ENCODE data around the gene NDUFB1.

NDUFB1 gene

GRCh38 chr14:92121670-92122350 is at the start of gene NDUFB1, which contains the start of gene CPSF2:
Gene NDUFB1, minus strand, starts transcription at chr14:92121706. Its CDS starts 4,069 bp downstream, at chr14:92117637.
Gene CPSF2, plus strand, starts transcription at chr14:92121969. Its CDS starts 9,016 bp downstream, at chr14:92130985.
- H3K4me3 ChIP-seq (ENCODE audit: low read depth, low read length): peak within 1 kb of the TSS; percentile 69
- DNase-seq (ENCODE audit: low read depth): peak; percentile 92
- TF ChIP-seq, protein P1, sequence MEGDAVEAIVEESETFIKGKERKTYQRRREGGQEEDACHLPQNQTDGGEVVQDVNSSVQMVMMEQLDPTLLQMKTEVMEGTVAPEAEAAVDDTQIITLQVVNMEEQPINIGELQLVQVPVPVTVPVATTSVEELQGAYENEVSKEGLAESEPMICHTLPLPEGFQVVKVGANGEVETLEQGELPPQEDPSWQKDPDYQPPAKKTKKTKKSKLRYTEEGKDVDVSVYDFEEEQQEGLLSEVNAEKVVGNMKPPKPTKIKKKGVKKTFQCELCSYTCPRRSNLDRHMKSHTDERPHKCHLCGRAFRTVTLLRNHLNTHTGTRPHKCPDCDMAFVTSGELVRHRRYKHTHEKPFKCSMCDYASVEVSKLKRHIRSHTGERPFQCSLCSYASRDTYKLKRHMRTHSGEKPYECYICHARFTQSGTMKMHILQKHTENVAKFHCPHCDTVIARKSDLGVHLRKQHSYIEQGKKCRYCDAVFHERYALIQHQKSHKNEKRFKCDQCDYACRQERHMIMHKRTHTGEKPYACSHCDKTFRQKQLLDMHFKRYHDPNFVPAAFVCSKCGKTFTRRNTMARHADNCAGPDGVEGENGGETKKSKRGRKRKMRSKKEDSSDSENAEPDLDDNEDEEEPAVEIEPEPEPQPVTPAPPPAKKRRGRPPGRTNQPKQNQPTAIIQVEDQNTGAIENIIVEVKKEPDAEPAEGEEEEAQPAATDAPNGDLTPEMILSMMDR (IDR thresholded peaks at IDR 0.05; ENCODE audit: insufficient read depth, low read depth, low read length, missing control alignments): no peak

DNA sequence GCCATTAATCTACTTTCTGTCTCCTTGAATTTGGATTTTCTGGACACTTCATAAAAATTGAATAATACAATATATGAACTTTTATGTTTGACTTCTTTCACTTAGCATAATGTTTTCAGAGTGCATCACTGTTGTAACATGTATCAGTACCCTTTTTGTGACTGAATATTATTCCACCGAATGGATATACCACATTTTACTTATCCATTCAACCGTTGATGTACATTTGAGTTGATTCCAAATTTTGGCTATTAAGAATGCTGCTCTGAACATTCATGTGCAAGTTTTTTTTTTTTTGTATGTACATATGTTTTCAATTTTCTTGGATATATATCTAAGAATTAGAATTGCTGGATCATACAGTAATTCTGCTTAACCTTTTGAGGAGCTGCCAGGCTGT is 43.5 kb upstream of the NDUFB1 start:
- DNase-seq (ENCODE audit: low read depth): no peak
- TF ChIP-seq, protein P1 (IDR thresholded peaks at IDR 0.05; ENCODE audit: insufficient read depth, low read depth, low read length, missing control alignments): no peak

GRCh38 chr14:92161521-92161920 is 40.0 kb upstream of the NDUFB1 start:
- H3K4me3 ChIP-seq (ENCODE audit: low read depth, low read length): no peak overlapping the region
- no peak for DNase-seq (ENCODE audit: low read depth)
- TF ChIP-seq, protein P1 (IDR thresholded peaks at IDR 0.05; ENCODE audit: insufficient read depth, low read depth, low read length, missing control alignments): no peak

More for the DNA sequence above, 43.5 kb upstream of the NDUFB1 start:
- no peak overlapping the region for H3K4me3 ChIP-seq (ENCODE audit: low read depth, low read length)

- no peak for DNase-seq (ENCODE audit: low read depth)
- no peak overlapping the region for H3K4me3 ChIP-seq (ENCODE audit: low read depth, low read length)
- TF ChIP-seq, protein P1 (IDR thresholded peaks at IDR 0.05; ENCODE audit: insufficient read depth, low read depth, low read length, missing control alignments): no peak
These were observed 39.1 kb upstream of the NDUFB1 start for GRCh38 chr14:92160619-92161018.

GRCh38 chr14:92154283-92154942 is 32.9 kb upstream of the NDUFB1 start:
- TF ChIP-seq, protein P1 (IDR thresholded peaks at IDR 0.05; ENCODE audit: insufficient read depth, low read depth, low read length, missing control alignments): no peak
- H3K4me3 ChIP-seq (ENCODE audit: low read depth, low read length): no peak overlapping the region
- no peak for DNase-seq (ENCODE audit: low read depth)

DNA sequence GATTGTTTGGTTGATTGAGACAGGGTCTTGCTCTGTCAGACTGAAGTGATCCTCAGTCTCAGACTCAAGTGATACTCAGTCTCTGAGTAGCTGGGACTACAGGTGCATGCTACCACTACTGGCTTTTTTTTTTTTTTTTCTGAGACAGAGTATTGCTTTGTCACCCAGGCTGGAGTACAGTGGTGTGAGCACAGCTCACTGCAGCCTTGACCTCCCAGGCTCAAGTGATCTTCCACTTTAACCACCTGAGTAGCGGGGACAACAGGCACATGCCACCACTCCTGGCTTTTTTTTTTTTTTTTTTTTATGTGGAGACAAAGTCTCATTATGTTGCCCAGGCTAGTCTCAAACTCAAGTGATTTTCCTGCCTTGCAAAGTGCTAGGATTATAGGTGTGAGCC is 32.1 kb upstream of the NDUFB1 start:
- TF ChIP-seq, protein P1 (IDR thresholded peaks at IDR 0.05; ENCODE audit: insufficient read depth, low read depth, low read length, missing control alignments): no peak
- H3K4me3 ChIP-seq (ENCODE audit: low read depth, low read length): no peak overlapping the region
- DNase-seq (ENCODE audit: low read depth): no peak
